ENCODE measurements around the gene COMMD7. TPM values are rescaled to one million over a fixed set of nuclear protein-coding genes. Genes with fewer than 3 reads are reported as not detected.

Gene COMMD7
- total RNA-seq, 2 experiments from 2014 or later, result 30.7 to 34.0 TPM

DNA sequence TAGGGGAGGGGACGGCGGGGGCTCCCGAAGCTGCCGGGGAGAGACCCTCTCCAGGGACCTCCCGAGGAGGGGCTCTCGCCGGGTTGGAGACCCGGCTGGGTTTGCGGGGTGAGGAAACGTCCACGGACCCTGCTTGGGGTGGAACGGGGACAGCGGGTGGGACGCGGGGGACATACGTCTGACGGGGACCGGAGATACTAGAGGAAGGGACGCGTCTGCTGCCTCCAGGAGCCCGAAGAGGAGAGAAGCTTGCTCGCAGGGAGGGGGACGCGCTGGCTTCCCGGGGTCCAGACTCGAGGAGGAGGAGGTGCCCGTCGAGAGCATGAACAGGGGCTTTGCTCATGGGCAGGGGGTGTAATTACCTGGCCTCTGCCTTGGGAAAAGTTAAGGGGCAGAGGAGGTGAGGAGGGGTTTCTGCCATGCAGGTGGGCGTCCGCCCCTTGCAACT is 19.5 kb upstream of the COMMD7 start:
- peak; percentile 41 for DNase-seq
- Mint-ChIP-seq H3K27ac (peak overlapping the region; percentile 48), H3K4me1 (ENCODE audit: low read depth) (peaks cover 8% of the 10 kb centered on the region), H3K9me3 (no peaks in the 10 kb centered on the region), H3K36me3 (ENCODE audit: low read depth) (no peaks in the 10 kb centered on the region), H3K27me3 (peaks cover 3% of the 10 kb centered on the region), H3K4me3 (peak overlapping the region; percentile 75)
- POLR2A ChIA-PET, result interaction anchor here (0.8 to 2.7 kb wide), 5 partner anchors 8 to 20 kb away, joined by 3 to 19 read pairs (median 3); partner anchors contain the start of gene COMMD7
- TF ChIP-seq, protein P1, sequence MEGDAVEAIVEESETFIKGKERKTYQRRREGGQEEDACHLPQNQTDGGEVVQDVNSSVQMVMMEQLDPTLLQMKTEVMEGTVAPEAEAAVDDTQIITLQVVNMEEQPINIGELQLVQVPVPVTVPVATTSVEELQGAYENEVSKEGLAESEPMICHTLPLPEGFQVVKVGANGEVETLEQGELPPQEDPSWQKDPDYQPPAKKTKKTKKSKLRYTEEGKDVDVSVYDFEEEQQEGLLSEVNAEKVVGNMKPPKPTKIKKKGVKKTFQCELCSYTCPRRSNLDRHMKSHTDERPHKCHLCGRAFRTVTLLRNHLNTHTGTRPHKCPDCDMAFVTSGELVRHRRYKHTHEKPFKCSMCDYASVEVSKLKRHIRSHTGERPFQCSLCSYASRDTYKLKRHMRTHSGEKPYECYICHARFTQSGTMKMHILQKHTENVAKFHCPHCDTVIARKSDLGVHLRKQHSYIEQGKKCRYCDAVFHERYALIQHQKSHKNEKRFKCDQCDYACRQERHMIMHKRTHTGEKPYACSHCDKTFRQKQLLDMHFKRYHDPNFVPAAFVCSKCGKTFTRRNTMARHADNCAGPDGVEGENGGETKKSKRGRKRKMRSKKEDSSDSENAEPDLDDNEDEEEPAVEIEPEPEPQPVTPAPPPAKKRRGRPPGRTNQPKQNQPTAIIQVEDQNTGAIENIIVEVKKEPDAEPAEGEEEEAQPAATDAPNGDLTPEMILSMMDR (IDR thresholded peaks at IDR 0.05), result no peak
- CTCF ChIA-PET, result interaction anchor here (0.6 to 3.6 kb wide), 7 partner anchors 9 to 90 kb away, joined by 3 to 38 read pairs (median 5); partner anchors contain the start of gene C20orf203
- peak; percentile 21 for ATAC-seq
- intact Hi-C loops (cut with micrococcal nuclease), result no loop called here

DNA sequence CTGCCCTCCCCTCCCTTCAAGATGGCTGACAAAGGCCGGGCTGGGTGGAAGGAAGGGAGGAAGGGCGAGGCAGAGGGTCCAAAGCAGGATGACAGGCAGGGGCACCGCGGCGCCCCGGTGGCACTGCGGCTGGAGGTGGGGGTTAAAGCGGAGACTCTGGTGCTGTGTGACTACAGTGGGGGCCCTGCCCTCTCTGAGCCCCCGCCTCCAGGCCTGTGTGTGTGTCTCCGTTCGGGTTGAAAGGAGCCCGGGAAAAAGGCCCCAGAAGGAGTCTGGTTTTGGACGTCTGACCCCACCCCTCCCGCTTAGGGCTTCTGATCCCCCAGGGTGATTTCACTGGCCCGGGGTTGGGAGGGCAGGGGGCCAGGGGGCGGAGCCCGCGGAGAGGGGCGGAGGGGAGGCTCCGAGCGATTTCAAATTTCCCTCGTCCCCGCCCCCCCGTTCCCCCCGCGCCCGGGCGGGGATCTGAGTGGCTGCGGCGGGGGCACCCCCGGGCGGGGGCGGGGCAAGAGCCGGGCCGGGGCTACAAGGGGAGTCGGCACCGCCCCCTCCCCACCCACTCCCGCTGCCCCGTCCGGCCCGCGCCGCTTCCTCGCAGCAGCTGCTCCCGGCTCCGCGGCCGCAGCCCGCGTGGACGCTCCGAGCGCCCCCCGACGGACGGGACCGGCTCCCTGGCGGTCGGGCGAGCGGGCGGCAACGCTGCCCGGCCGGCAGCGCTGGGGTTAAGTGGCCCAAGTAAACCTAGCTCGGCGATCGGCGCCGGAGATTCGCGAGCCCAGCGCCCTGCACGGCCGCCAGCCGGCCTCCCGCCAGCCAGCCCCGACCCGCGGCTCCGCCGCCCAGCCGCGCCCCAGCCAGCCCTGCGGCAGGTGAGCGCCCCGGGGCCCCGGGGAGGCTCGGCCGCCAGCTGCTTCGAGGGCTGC is 18.8 kb upstream of the COMMD7 start, which contains the start of gene DNMT3B:
Gene DNMT3B, plus strand, starts transcription at position 555 of the 923 bp plus-strand sequence. CDS start 17,939 bp downstream, outside the sequence.
- Mint-ChIP-seq H3K4me3 (peak within 1 kb of the TSS; percentile 75), H3K9me3 (no peaks in the 10 kb centered on the region), H3K4me1 (ENCODE audit: low read depth) (peaks cover 8% of the 10 kb centered on the region), H3K36me3 (ENCODE audit: low read depth) (no peaks in the 10 kb centered on the region), H3K27me3 (peaks cover 3% of the 10 kb centered on the region), H3K27ac (peak within 1 kb of the TSS; percentile 70)
- intact Hi-C loops (cut with micrococcal nuclease), result no loop called here
- ATAC-seq (peak; percentile 80), DNase-seq (peak; percentile 84)
- POLR2A ChIA-PET, result interaction anchor here (0.8 to 2.7 kb wide), 3 partner anchors 9 to 19 kb away, joined by 3 to 19 read pairs (median 3); partner anchors contain the start of gene COMMD7
- TF ChIP-seq, protein P1 (IDR thresholded peaks at IDR 0.05), result peak; percentile 27
- CTCF ChIA-PET, result interaction anchor here (0.6 to 3.6 kb wide), 6 partner anchors 11 to 89 kb away, joined by 3 to 38 read pairs (median 5); partner anchors contain the start of gene C20orf203

DNA sequence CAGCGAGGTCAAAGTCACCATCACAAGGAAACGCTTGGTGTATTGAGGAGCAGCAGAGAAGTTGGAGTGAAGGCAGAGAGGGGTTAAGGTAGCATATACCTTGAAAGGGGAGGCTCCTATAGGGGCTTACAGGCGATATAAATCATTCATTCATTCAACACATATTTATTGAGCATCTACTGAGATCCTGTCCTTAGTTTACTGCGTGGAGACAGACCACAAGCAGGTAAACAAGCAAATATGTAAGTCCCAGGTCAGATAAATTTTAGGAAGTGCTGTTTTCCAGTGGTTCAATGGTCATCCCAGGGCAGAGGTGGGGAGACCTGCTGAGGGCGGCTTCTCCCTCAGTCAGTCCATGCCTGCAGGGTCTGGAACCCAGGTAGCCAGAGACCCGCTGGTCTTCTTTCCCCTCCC is 18.2 kb upstream of the COMMD7 start:
- intact Hi-C loops (cut with micrococcal nuclease), result no loop called here
- H3K9me3 Mint-ChIP-seq, result no peaks in the 10 kb centered on the region
- peaks cover 3% of the 10 kb centered on the region for H3K27me3 Mint-ChIP-seq
- peak overlapping the region; percentile 72 for H3K4me3 Mint-ChIP-seq
- peak overlapping the region; percentile 70 for H3K27ac Mint-ChIP-seq
- POLR2A ChIA-PET, result no interaction called here
- no peak for ATAC-seq
- no peak for DNase-seq
- no peaks in the 10 kb centered on the region for H3K36me3 Mint-ChIP-seq (ENCODE audit: low read depth)
- TF ChIP-seq, protein P1 (IDR thresholded peaks at IDR 0.05), result no peak
- peaks cover 8% of the 10 kb centered on the region for H3K4me1 Mint-ChIP-seq (ENCODE audit: low read depth)
- CTCF ChIA-PET, result interaction anchor here (2.3 kb wide), 1 partner anchor 17 kb away, joined by 14 read pairs; no protein-coding TSS in a partner anchor

DNA sequence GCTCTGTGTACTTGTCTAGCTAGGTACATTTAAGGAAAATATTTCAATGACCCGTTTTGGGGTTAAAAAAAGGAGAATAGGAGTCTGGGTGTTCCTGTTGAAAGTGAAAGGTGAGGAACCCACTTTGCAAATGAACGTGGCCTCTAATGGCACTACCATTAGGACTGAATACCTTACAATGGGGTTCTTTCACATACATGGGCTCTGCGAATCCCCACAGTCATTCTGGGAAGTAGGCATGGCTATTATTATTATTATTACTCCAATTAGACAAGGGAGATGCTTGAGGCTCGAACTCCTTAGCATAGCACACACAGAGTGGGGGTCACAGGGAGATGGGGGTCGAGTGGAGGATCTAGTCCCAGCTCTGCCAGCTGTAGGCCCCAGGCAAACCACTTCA is 12.9 kb upstream of the COMMD7 start:
- POLR2A ChIA-PET, result interaction anchor here (0.5 kb wide), 1 partner anchor 23 kb away, joined by 3 read pairs; no protein-coding TSS in a partner anchor
- Mint-ChIP-seq H3K27ac (no peak overlapping the region), H3K4me3 (no peak overlapping the region), H3K27me3 (peaks cover 1% of the 10 kb centered on the region), H3K36me3 (ENCODE audit: low read depth) (no peaks in the 10 kb centered on the region), H3K9me3 (no peaks in the 10 kb centered on the region), H3K4me1 (ENCODE audit: low read depth) (peaks cover 8% of the 10 kb centered on the region)
- TF ChIP-seq, protein P1 (IDR thresholded peaks at IDR 0.05), result no peak
- CTCF ChIA-PET, result interaction anchor here (1.0 kb wide), 1 partner anchor 22 kb away, joined by 6 read pairs; no protein-coding TSS in a partner anchor
- no peak for ATAC-seq
- no peak for DNase-seq
- intact Hi-C loops (cut with micrococcal nuclease), result no loop called here

Data from activated CD8-positive, alpha-beta T cell treated with anti-CD3 and anti-CD28 coated beads for 36 hours (primary cell).